HepG2 (cell line): ENCODE measurements around the gene B4GALT1. TPM values are rescaled to one million over a fixed set of nuclear protein-coding genes. Genes with fewer than 3 reads are reported as not detected.

ENCODE experiments used
- ATM ChIP-seq: fragments of 450-650 bp; IDR thresholded peaks from 2 replicates; pipeline ENCODE4 v1.7.1; 2017; ENCODE audit warnings: mild to moderate bottlenecking, borderline replicate concordance
- BCLAF1 ChIP-seq: fragments of 450-650 bp; IDR thresholded peaks from 2 replicates; pipeline ENCODE4 v1.6.1; 2017; ENCODE audit warnings: mild to moderate bottlenecking
- CBX2 ChIP-seq, 2 experiments: fragments of 200-600 bp in 1 of 2; sonication (generic); formaldehyde crosslinking in 1 of 2; IDR thresholded peaks; 2 replicates each; pipeline versions ENCODE4 v1.7.0 to v1.8.1; 2018 to 2022; ENCODE audit warnings: low read depth in 2 of 2, low read length in 1 of 2, mild to moderate bottlenecking in 1 of 2, missing genetic modification reagents in 1 of 2
- GLMP ChIP-seq: sonication (generic); formaldehyde crosslinking; IDR thresholded peaks from 2 replicates; pipeline ENCODE4 v1.9.0; 2021; ENCODE audit warnings: missing genetic modification reagents, mild to moderate bottlenecking, borderline replicate concordance
- RAD21 ChIP-seq: fragments of 450-650 bp; formaldehyde crosslinking; IDR thresholded peaks from 2 replicates; pipeline ENCODE4 v1.5.0; 2020; ENCODE audit warnings: mild to moderate bottlenecking
- ZKSCAN1 ChIP-seq: fragments of 150-350 bp; IDR thresholded peaks from 2 replicates; pipeline ENCODE4 v1.6.1; 2014; ENCODE audit warnings: low read length
- ZNF143 ChIP-seq: sonication (generic); formaldehyde crosslinking; IDR thresholded peaks from 2 replicates; pipeline ENCODE4 v1.4.0; 2020; ENCODE audit warnings: missing genetic modification reagents
- ZNF441 ChIP-seq: sonication (generic); formaldehyde crosslinking; IDR thresholded peaks from 2 replicates; pipeline ENCODE4 v1.7.0; 2021; ENCODE audit warnings: missing genetic modification reagents, borderline replicate concordance
- ZNF451 ChIP-seq: sonication (generic); formaldehyde crosslinking; IDR thresholded peaks from 2 replicates; pipeline ENCODE4 v1.5.0; 2020; ENCODE audit warnings: mild to moderate bottlenecking, missing genetic modification reagents
- ZNF619 ChIP-seq: sonication (generic); formaldehyde crosslinking; IDR thresholded peaks from 2 replicates; pipeline ENCODE4 v1.4.0; 2020; ENCODE audit warnings: mild to moderate bottlenecking, missing genetic modification reagents
- ZNF737 ChIP-seq: sonication (generic); formaldehyde crosslinking; IDR thresholded peaks from 2 replicates; pipeline ENCODE4 v1.5.0; 2020; ENCODE audit warnings: missing genetic modification reagents, mild to moderate bottlenecking, borderline replicate concordance
- ZSCAN20 ChIP-seq: sonication (generic); formaldehyde crosslinking; IDR thresholded peaks from 2 replicates; pipeline ENCODE4 v1.4.0; 2020; ENCODE audit warnings: missing genetic modification reagents, mild to moderate bottlenecking, borderline replicate concordance
- polyA plus RNA-seq, 8 experiments: library from polyadenylated mRNA; depleted of rRNA in 3 of 8; stranded (reverse) in 7 of 8; unstranded in 1 of 8; fragments of >200 nt; fragmentation: Illumina TruSeq in 4 of 8; extraction: Trizol in 4 of 8; gene quantifications; 2 replicates each; pipeline versions ENCODE4 v1.2.1 to v1.2.3, GENCODE V29; 2011 to 2016; ENCODE audit warnings: low read depth in 4 of 8, missing spikeins in 1 of 8, mixed read lengths in 1 of 8; ENCODE audit not compliant: insufficient read depth in 1 of 8
- total RNA-seq, 5 experiments: library from RNA; depleted of rRNA; stranded (reverse); fragments of >200 nt; fragmentation: Illumina TruSeq; extraction: Trizol; gene quantifications; 2 replicates each; pipeline ENCODE4 v1.2.3, GENCODE V29; 2016; ENCODE audit warnings: low read depth in 1 of 5
- TF ChIP-seq, protein P1 (sequence below): IDR thresholded peaks from 2 replicates; pipeline ENCODE4 v1.6.1; 2016; ENCODE audit warnings: low read depth, missing genetic modification reagents, missing compliant biosample characterization
- TF ChIP-seq, protein P2 (sequence below): IDR thresholded peaks from 2 replicates; pipeline ENCODE4 v1.6.1; 2018; ENCODE audit warnings: missing genetic modification reagents
- TF ChIP-seq, protein P3 (sequence below): sonication (generic); formaldehyde crosslinking; IDR thresholded peaks from 2 replicates; pipeline ENCODE4 v1.5.0; 2020; ENCODE audit warnings: missing genetic modification reagents, mild to moderate bottlenecking, borderline replicate concordance

Gene B4GALT1
- total and polyA plus RNA-seq, 2 of the 13 experiments (the other 11 are each of a cell fraction or from before 2014, with no cell fraction given): 15.7 to 33.5 TPM

GRCh38 chr9:33165263-33166151 lies 1.6 kb downstream of the B4GALT1 start (continued):
- TF ChIP-seq ZNF737 (CRISPR knock-in tag) (no peak), BCLAF1 (no peak), ATM (no peak), CBX2 (IDR thresholded peaks at IDR 0.05; ENCODE audit: low read depth, low read length) (no peak), CBX2 (CRISPR knock-in tag; IDR thresholded peaks at IDR 0.05; ENCODE audit: low read depth) (no peak), ZNF451 (CRISPR knock-in tag) (no peak), ZKSCAN1 (0 out of 2 replicates have a peak, but pooled peaks have one; percentile 15), RAD21 (no peak), ZNF619 (CRISPR knock-in tag) (no peak), ZSCAN20 (CRISPR knock-in tag) (no peak), ZNF441 (CRISPR knock-in tag) (no peak), ZNF143 (CRISPR knock-in tag) (no peak), GLMP (CRISPR knock-in tag) (no peak)
- TF ChIP-seq, protein P1, sequence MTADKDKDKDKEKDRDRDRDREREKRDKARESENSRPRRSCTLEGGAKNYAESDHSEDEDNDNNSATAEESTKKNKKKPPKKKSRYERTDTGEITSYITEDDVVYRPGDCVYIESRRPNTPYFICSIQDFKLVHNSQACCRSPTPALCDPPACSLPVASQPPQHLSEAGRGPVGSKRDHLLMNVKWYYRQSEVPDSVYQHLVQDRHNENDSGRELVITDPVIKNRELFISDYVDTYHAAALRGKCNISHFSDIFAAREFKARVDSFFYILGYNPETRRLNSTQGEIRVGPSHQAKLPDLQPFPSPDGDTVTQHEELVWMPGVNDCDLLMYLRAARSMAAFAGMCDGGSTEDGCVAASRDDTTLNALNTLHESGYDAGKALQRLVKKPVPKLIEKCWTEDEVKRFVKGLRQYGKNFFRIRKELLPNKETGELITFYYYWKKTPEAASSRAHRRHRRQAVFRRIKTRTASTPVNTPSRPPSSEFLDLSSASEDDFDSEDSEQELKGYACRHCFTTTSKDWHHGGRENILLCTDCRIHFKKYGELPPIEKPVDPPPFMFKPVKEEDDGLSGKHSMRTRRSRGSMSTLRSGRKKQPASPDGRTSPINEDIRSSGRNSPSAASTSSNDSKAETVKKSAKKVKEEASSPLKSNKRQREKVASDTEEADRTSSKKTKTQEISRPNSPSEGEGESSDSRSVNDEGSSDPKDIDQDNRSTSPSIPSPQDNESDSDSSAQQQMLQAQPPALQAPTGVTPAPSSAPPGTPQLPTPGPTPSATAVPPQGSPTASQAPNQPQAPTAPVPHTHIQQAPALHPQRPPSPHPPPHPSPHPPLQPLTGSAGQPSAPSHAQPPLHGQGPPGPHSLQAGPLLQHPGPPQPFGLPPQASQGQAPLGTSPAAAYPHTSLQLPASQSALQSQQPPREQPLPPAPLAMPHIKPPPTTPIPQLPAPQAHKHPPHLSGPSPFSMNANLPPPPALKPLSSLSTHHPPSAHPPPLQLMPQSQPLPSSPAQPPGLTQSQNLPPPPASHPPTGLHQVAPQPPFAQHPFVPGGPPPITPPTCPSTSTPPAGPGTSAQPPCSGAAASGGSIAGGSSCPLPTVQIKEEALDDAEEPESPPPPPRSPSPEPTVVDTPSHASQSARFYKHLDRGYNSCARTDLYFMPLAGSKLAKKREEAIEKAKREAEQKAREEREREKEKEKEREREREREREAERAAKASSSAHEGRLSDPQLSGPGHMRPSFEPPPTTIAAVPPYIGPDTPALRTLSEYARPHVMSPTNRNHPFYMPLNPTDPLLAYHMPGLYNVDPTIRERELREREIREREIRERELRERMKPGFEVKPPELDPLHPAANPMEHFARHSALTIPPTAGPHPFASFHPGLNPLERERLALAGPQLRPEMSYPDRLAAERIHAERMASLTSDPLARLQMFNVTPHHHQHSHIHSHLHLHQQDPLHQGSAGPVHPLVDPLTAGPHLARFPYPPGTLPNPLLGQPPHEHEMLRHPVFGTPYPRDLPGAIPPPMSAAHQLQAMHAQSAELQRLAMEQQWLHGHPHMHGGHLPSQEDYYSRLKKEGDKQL (CRISPR knock-in tag): 0 out of 2 replicates have a peak, but pooled peaks have one; percentile 29
- TF ChIP-seq, protein P2, sequence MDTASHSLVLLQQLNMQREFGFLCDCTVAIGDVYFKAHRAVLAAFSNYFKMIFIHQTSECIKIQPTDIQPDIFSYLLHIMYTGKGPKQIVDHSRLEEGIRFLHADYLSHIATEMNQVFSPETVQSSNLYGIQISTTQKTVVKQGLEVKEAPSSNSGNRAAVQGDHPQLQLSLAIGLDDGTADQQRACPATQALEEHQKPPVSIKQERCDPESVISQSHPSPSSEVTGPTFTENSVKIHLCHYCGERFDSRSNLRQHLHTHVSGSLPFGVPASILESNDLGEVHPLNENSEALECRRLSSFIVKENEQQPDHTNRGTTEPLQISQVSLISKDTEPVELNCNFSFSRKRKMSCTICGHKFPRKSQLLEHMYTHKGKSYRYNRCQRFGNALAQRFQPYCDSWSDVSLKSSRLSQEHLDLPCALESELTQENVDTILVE (CRISPR knock-in tag): no peak
- TF ChIP-seq, protein P3, sequence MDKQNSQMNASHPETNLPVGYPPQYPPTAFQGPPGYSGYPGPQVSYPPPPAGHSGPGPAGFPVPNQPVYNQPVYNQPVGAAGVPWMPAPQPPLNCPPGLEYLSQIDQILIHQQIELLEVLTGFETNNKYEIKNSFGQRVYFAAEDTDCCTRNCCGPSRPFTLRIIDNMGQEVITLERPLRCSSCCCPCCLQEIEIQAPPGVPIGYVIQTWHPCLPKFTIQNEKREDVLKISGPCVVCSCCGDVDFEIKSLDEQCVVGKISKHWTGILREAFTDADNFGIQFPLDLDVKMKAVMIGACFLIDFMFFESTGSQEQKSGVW (CRISPR knock-in tag): no peak
